Measurements from ENCODE around the gene DDX23. TPM values are rescaled to one million over a fixed set of nuclear protein-coding genes. Genes with fewer than 3 reads are reported as not detected.
A peak's percentile ranks its signal among the peaks of the same experiment; 100 is the strongest.

DDX23 gene
- total RNA-seq, 1 experiment from 2014 or later: 98.1 TPM

- no peak overlapping the region for H2BK12ac ChIP-seq (ENCODE audit: insufficient read length, low read depth, low read length)
- no peak overlapping the region for H3K56ac ChIP-seq (ENCODE audit: insufficient read length, low read depth, low read length)
- H2BK120ac ChIP-seq (ENCODE audit: low read depth, low read length, poor library complexity, severe bottlenecking): no peak overlapping the region
- TF ChIP-seq, protein P1, sequence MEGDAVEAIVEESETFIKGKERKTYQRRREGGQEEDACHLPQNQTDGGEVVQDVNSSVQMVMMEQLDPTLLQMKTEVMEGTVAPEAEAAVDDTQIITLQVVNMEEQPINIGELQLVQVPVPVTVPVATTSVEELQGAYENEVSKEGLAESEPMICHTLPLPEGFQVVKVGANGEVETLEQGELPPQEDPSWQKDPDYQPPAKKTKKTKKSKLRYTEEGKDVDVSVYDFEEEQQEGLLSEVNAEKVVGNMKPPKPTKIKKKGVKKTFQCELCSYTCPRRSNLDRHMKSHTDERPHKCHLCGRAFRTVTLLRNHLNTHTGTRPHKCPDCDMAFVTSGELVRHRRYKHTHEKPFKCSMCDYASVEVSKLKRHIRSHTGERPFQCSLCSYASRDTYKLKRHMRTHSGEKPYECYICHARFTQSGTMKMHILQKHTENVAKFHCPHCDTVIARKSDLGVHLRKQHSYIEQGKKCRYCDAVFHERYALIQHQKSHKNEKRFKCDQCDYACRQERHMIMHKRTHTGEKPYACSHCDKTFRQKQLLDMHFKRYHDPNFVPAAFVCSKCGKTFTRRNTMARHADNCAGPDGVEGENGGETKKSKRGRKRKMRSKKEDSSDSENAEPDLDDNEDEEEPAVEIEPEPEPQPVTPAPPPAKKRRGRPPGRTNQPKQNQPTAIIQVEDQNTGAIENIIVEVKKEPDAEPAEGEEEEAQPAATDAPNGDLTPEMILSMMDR (conservative IDR thresholded peaks at IDR 0.05): no peak
- no peaks in the 10 kb centered on the region for H3K4me1 ChIP-seq (ENCODE audit: insufficient read depth, low read length)
- no peak overlapping the region for H3K14ac ChIP-seq (ENCODE audit: insufficient read depth, low read length)
- H2BK15ac ChIP-seq (ENCODE audit: low read depth, low read length): no peak overlapping the region
- Mint-ChIP-seq H3K27me3 (ENCODE audit: low read depth) (peaks cover 7% of the 10 kb centered on the region), H3K9me3 (no peaks in the 10 kb centered on the region), H3K27ac (peak overlapping the region; percentile 11 to 80 (median 44); a peak in 5 of 7 replicates), H3K4me1 (peaks cover 29 to 35% of the 10 kb centered on the region in 2 experiments), H3K36me3 (ENCODE audit: insufficient read depth in 1 of 3, low read depth in 3 of 3) (no peaks in the 10 kb centered on the region), H3K4me3 (peak overlapping the region; percentile 90 to 97)
- H2AFZ ChIP-seq (ENCODE audit: low read length): no peak overlapping the region
- no peak overlapping the region for H2AK5ac ChIP-seq (ENCODE audit: insufficient read length, low read length)
- peaks cover 6% of the 10 kb centered on the region for H3K23me2 ChIP-seq (ENCODE audit: insufficient read length, low read depth, low read length, poor library complexity, severe bottlenecking)
- no peak overlapping the region for H3K4ac ChIP-seq (ENCODE audit: low read depth, low read length)
- H3K4me2 ChIP-seq (ENCODE audit: insufficient read depth, insufficient read length, low read length): peak overlapping the region; percentile 49
- no peak overlapping the region for H2BK5ac ChIP-seq (ENCODE audit: insufficient read length, low read length)
- no peaks in the 10 kb centered on the region for H4K20me1 ChIP-seq (ENCODE audit: control insufficient read depth, insufficient read depth, insufficient read length)
- H3K79me2 ChIP-seq (ENCODE audit: insufficient read depth, low read length): no peaks in the 10 kb centered on the region
- no peak overlapping the region for H3K27ac ChIP-seq (ENCODE audit: insufficient read length, low read depth, low read length)
- H3K18ac ChIP-seq (ENCODE audit: insufficient read length, low read depth, low read length): no peak overlapping the region
- no peaks in the 10 kb centered on the region; the same call in 1 of the 2 replicates for H3K27me3 ChIP-seq (ENCODE audit: insufficient read depth, low read length)
- no peak overlapping the region for H3K23ac ChIP-seq (ENCODE audit: insufficient read length, low read depth, low read length)
- no peak overlapping the region for H4K5ac ChIP-seq (ENCODE audit: insufficient read length, low read depth, low read length)
- no peak for DNase-seq
- no CpG with 5 or more reads among the region's 4 CpGs for WGBS (ENCODE audit: extremely low coverage, insufficient read length, low lambda C conversion rate)
- no peaks in the 10 kb centered on the region for H3K9me3 ChIP-seq (ENCODE audit: control insufficient read depth, low read depth, low read length)
- H3K9ac ChIP-seq (ENCODE audit: extremely low read depth, insufficient read length, low read length): no peak overlapping the region
- no peaks in the 10 kb centered on the region for H3K79me1 ChIP-seq (ENCODE audit: insufficient read depth, low read depth, low read length, poor library complexity, severe bottlenecking)
- H4K8ac ChIP-seq (replicated peaks; ENCODE audit: insufficient read length, low read depth, low read length): no peak overlapping the region
- no peak overlapping the region for H2BK20ac ChIP-seq (ENCODE audit: low read depth, low read length, poor library complexity, severe bottlenecking)
- no peak overlapping the region for H3T11ph ChIP-seq (ENCODE audit: low read length)
- no peak overlapping the region for H4K91ac ChIP-seq (ENCODE audit: insufficient read length, low read depth, low read length)
Observed at GRCh38 chr12:48789858-48790326, 62.1 kb downstream of the DDX23 start.

All from H9 (cell line).